SK-N-MC (cell line): ENCODE data around the gene TMEM63A.
"Not testable (repeated sequence)": the region's sequence is repeated elsewhere in the genome, so short reads cannot be mapped to it uniquely, and the experiment has no call there.

ENCODE experiments used
- DNase-seq: peaks from one replicate; pipeline ENCODE4 v3.0.0-alpha.2; 2011; ENCODE audit warnings: low read depth, low spot score
- H3K27ac ChIP-seq: fragments of 200-600 bp; sonication (generic); 2 replicates; pipeline ENCODE4 v1.5.1; 2016; ENCODE audit warnings: mixed run types
- H3K36me3 ChIP-seq: fragments of 200-600 bp; sonication (generic); 2 replicates; pipeline ENCODE4 v1.6.1; 2017; ENCODE audit warnings: antibody characterized with exemption, low read length, mixed read lengths; ENCODE audit not compliant: insufficient read depth
- H3K4me3 ChIP-seq: fragments of 200-600 bp; sonication (generic); 2 replicates; pipeline ENCODE4 v1.5.1; 2016
- H3K9ac ChIP-seq: fragments of 200-600 bp; sonication (generic); 2 replicates; pipeline ENCODE4 v1.8.0; 2017; ENCODE audit warnings: mixed run types, mixed read lengths; ENCODE audit not compliant: insufficient read length
- H3K9me3 ChIP-seq: fragments of 200-600 bp; sonication (generic); 2 replicates; pipeline ENCODE4 v1.6.1; 2017; ENCODE audit warnings: low read depth, mild to moderate bottlenecking, antibody characterized with exemption, low read length, moderate library complexity, mixed read lengths
- EZH2 ChIP-seq: fragments of 200-600 bp; sonication (generic); IDR thresholded peaks from one replicate; pipeline ENCODE4 v1.6.1; 2017; ENCODE audit warnings: antibody characterized with exemption
- FOXP2 ChIP-seq: optimal IDR thresholded peaks from 2 replicates; pipeline ENCODE3; 2011; ENCODE audit warnings: mild to moderate bottlenecking, moderate library complexity; ENCODE audit not compliant: insufficient read depth; ENCODE audit errors: extremely low read length, control extremely low read depth
- POLR2AphosphoS5 ChIP-seq: IDR thresholded peaks from 2 replicates; pipeline ENCODE4 v1.6.1; 2012; ENCODE audit warnings: mild to moderate bottlenecking, low read depth, low read length, borderline replicate concordance

The TMEM63A gene

GRCh38 chr1:225881959-225882693 lies at the start of gene TMEM63A:
Gene TMEM63A, minus strand, starts transcription at chr1:225882380. Its CDS starts 4,800 bp downstream, at chr1:225877580.
- peak within 1 kb of the TSS; percentile 77 for H3K9ac ChIP-seq
- no peaks in the 10 kb centered on the region for H3K36me3 ChIP-seq
- H3K27ac ChIP-seq = no peak within 1 kb of the TSS
- H3K9me3 ChIP-seq = no peaks in the 10 kb centered on the region
- TF ChIP-seq POLR2AphosphoS5 (peak; percentile 78), EZH2 (no peak), FOXP2 (peak; percentile 13)
- peak; percentile 16 for DNase-seq
- peak within 1 kb of the TSS; percentile 93 for H3K4me3 ChIP-seq

GRCh38 chr1:225931270-225932136 lies 49.3 kb upstream of the TMEM63A start:
- no peaks in the 10 kb centered on the region for H3K9me3 ChIP-seq
- no peak overlapping the region for H3K9ac ChIP-seq
- H3K4me3 ChIP-seq = no peak overlapping the region
- H3K27ac ChIP-seq = no peak overlapping the region
- TF ChIP-seq POLR2AphosphoS5 (no peak), EZH2 (no peak), FOXP2 (no peak)
- DNase-seq = no peak
- no peaks in the 10 kb centered on the region for H3K36me3 ChIP-seq

GRCh38 chr1:225930566-225930965 lies 48.4 kb upstream of the TMEM63A start:
- DNase-seq = no peak
- no peaks in the 10 kb centered on the region for H3K9me3 ChIP-seq
- H3K4me3 ChIP-seq = no peak overlapping the region
- H3K9ac ChIP-seq = no peak overlapping the region
- no peak overlapping the region for H3K27ac ChIP-seq
- no peak for TF ChIP-seq FOXP2
- TF ChIP-seq EZH2 = no peak
- no peak for TF ChIP-seq POLR2AphosphoS5
- H3K36me3 ChIP-seq = no peaks in the 10 kb centered on the region

GRCh38 chr1:225929462-225929861 lies 47.3 kb upstream of the TMEM63A start:
- H3K36me3 ChIP-seq, H3K9ac ChIP-seq, DNase-seq, H3K9me3 ChIP-seq, H3K27ac ChIP-seq, H3K4me3 ChIP-seq: not testable (repeated sequence)

- no peak overlapping the region for H3K9ac ChIP-seq
Observed at GRCh38 chr1:225928186-225929175, 46.3 kb upstream of the TMEM63A start.

GRCh38 chr1:225926551-225927113 lies 44.5 kb upstream of the TMEM63A start:
- Histone ChIP-seq H3K36me3 (peaks cover 4% of the 10 kb centered on the region; the same call in 1 of the 2 replicates), H3K27ac (no peak overlapping the region), H3K9me3 (no peaks in the 10 kb centered on the region), H3K9ac (no peak overlapping the region), H3K4me3 (no peak overlapping the region)
- no peak for DNase-seq
- TF ChIP-seq EZH2 (no peak), POLR2AphosphoS5 (no peak), FOXP2 (no peak)

More at GRCh38 chr1:225928186-225929175, 46.3 kb upstream of the TMEM63A start:
- H3K36me3 ChIP-seq = no peaks in the 10 kb centered on the region
- H3K27ac ChIP-seq = no peak overlapping the region
- TF ChIP-seq EZH2 (no peak), FOXP2 (no peak), POLR2AphosphoS5 (no peak)
- no peak overlapping the region for H3K4me3 ChIP-seq
- H3K9me3 ChIP-seq = no peaks in the 10 kb centered on the region
- no peak for DNase-seq

- Histone ChIP-seq H3K27ac (peak within 1 kb of the TSS; percentile 81), H3K36me3 (peaks cover 14% of the 10 kb centered on the region; the same call in 1 of the 2 replicates)
- peak; percentile 73 for TF ChIP-seq FOXP2
- TF ChIP-seq EZH2 = no peak
- TF ChIP-seq POLR2AphosphoS5 = peak; percentile 95
Observed at GRCh38 chr1:225923692-225924555, 41.7 kb upstream of the TMEM63A start, which contains the start of gene PYCR2. Gene PYCR2, minus strand, starts transcription at chr1:225924250. Its CDS starts 140 bp downstream, at chr1:225924110.

More at GRCh38 chr1:225923692-225924555, 41.7 kb upstream of the TMEM63A start, which contains the start of gene PYCR2:
- DNase-seq = peak; percentile 52
- Histone ChIP-seq H3K9ac (peak within 1 kb of the TSS; percentile 93), H3K4me3 (peak within 1 kb of the TSS; percentile 95), H3K9me3 (no peaks in the 10 kb centered on the region)
